Transverse colon (tissue), 4 donors: ENCODE data around the gene ZNF672. TPM values are rescaled to one million over a fixed set of nuclear protein-coding genes. Genes with fewer than 3 reads are reported as not detected.
A peak's percentile ranks its signal among the peaks of the same experiment; 100 is the strongest.

Experiments used
- DNase-seq: peaks from one replicate; pipeline ENCODE4 v3.0.0-alpha.2; 2019
- H3K27ac ChIP-seq, 4 donors: fragments of 200-600 bp; sonication (generic); 2 replicates each; pipeline ENCODE4 v1.5.1; 2016 to 2018; ENCODE audit warnings: inconsistent platforms in 4 of 4
- H3K27me3 ChIP-seq: fragments of 200-600 bp; sonication (generic); 2 replicates; pipeline ENCODE4 v1.5.1; 2017; ENCODE audit warnings: inconsistent platforms
- H3K36me3 ChIP-seq, 4 donors: fragments of 200-600 bp; sonication (generic); 2 replicates each; pipeline ENCODE4 v1.5.1; 2017 to 2019; ENCODE audit warnings: inconsistent platforms in 4 of 4
- H3K4me1 ChIP-seq, 4 donors: fragments of 200-600 bp; sonication (generic); 2 replicates each; pipeline ENCODE4 v1.5.1; 2017 to 2020; ENCODE audit warnings: inconsistent platforms in 4 of 4
- H3K4me3 ChIP-seq, 4 donors: fragments of 200-600 bp; sonication (generic); 1 replicate in 1 of 4; 2 replicates in 3 of 4; pipeline versions ENCODE4 v1.5.1 to v1.6.1; 2017 to 2019; ENCODE audit warnings: inconsistent platforms in 4 of 4
- H3K9me3 ChIP-seq, 2 donors: fragments of 200-600 bp; sonication (generic); 2 replicates each; pipeline ENCODE4 v1.5.1; 2017 to 2019; ENCODE audit warnings: inconsistent platforms in 2 of 2
- CTCF ChIP-seq, 5 experiments: fragments of 200-600 bp in 3 of 5; fragments of 450-650 bp in 2 of 5; sonication (generic) in 3 of 5; IDR thresholded peaks; 1 replicate in 2 of 5; 2 replicates in 3 of 5; pipeline ENCODE4 v1.5.1; 2016 to 2017; ENCODE audit warnings: antibody characterized with exemption in 5 of 5, inconsistent platforms in 3 of 5, mild to moderate bottlenecking in 2 of 5, moderate library complexity in 1 of 5
- EP300 ChIP-seq: sonication (generic); formaldehyde crosslinking; IDR thresholded peaks from one replicate; pipeline ENCODE4 v1.6.1; 2017; ENCODE audit warnings: antibody characterized with exemption, low read depth
- POLR2A ChIP-seq: fragments of 450-650 bp; IDR thresholded peaks from one replicate; pipeline ENCODE4 v1.6.1; 2016; ENCODE audit warnings: antibody characterized with exemption, mild to moderate bottlenecking, moderate library complexity
- POLR2AphosphoS5 ChIP-seq, 3 donors: sonication (generic); formaldehyde crosslinking; IDR thresholded peaks; one replicate each; pipeline ENCODE4 v1.6.1; 2016; ENCODE audit warnings: antibody characterized with exemption in 3 of 3
- WGBS, 2 donors: methylation state at CpG; one replicate each; pipeline ENCODE4 v1.1.5; 2018; ENCODE audit warnings: low coverage in 1 of 2; 5-methylcytosine and 5-hydroxymethylcytosine counted together
- in situ Hi-C, 4 donors: fragments of 200-750 bp; cut with MboI; loops; one replicate each; pipeline versions ENCODE4 v1.15.0 to v1.15.1; 2017; ENCODE audit warnings: low sequenced_read_pairs in 3 of 4, low pct_ligation_motif_present in 1 of 4, low pct_unique_long_range_greater_than_20kb in 1 of 4
- intact Hi-C: fragments of 100-400 bp; cut with DNase I; formaldehyde crosslinking; loops from one replicate; pipeline ENCODE4 v1.15.1; 2023; ENCODE audit warnings: low total_unique reads
- total RNA-seq, 4 donors: library from RNA; depleted of rRNA; stranded (reverse); fragments of >200 nt; gene quantifications; one replicate each; pipeline ENCODE4 v1.1.0, GENCODE V29; 2016

The ZNF672 gene
- total RNA-seq, 4 donors from 2014 or later = 34.8 to 53.1 (median 44.7) TPM

- Histone ChIP-seq H3K4me3 (no peak overlapping the region), H3K4me1 (peaks cover 29 to 43% (median 35%) of the 10 kb centered on the region in 4 donors), H3K27ac (no peak overlapping the region), H3K9me3 (no peaks in the 10 kb centered on the region), H3K27me3 (no peaks in the 10 kb centered on the region), H3K36me3 (peaks cover 0 to 25% (median 5%) of the 10 kb centered on the region in 4 donors)
- 84 to 90% methylated on average over 2 to 7 of the region's 7 CpGs for WGBS, 2 donors
- intact Hi-C loops (no loop called here), in situ Hi-C loops (no loop called here)
- DNase-seq = no peak
- TF ChIP-seq POLR2A (no peak), POLR2AphosphoS5 (IDR thresholded peaks at IDR 0.05) (no peak), CTCF (IDR thresholded peaks at IDR 0.05) (no peak), EP300 (no peak)
These were observed 17.9 kb upstream of the ZNF672 start for GRCh38 chr1:248820041-248820585.

GRCh38 chr1:248821101-248821500 lies 16.9 kb upstream of the ZNF672 start:
- in situ Hi-C loops (no loop called here), intact Hi-C loops (no loop called here)
- Histone ChIP-seq H3K9me3 (no peaks in the 10 kb centered on the region), H3K4me3 (no peak overlapping the region), H3K27me3 (no peaks in the 10 kb centered on the region), H3K4me1 (peaks cover 30 to 45% (median 36%) of the 10 kb centered on the region in 4 donors), H3K36me3 (peaks cover 0 to 15% (median 2%) of the 10 kb centered on the region in 4 donors), H3K27ac (no peak overlapping the region)
- DNase-seq = no peak
- TF ChIP-seq EP300 = no peak
- TF ChIP-seq POLR2AphosphoS5 (IDR thresholded peaks at IDR 0.05) = no peak
- TF ChIP-seq POLR2A = no peak
- no peak for TF ChIP-seq CTCF (IDR thresholded peaks at IDR 0.05)
- 81% methylated on average over 3 of the region's 3 CpGs; no CpG with 5 or more reads in 1 of the 2 donors for WGBS, 2 donors

- 90% methylated on average over 7 of the region's 7 CpGs; no CpG with 5 or more reads in 1 of the 2 donors for WGBS, 2 donors
- TF ChIP-seq POLR2A (no peak), EP300 (no peak)
- Histone ChIP-seq H3K27ac (no peak overlapping the region), H3K4me1 (peaks cover 30 to 45% (median 37%) of the 10 kb centered on the region in 4 donors), H3K27me3 (no peaks in the 10 kb centered on the region), H3K4me3 (no peak overlapping the region), H3K36me3 (peaks cover 0 to 9% (median 0%) of the 10 kb centered on the region in 4 donors), H3K9me3 (no peaks in the 10 kb centered on the region)
- no peak for DNase-seq
- in situ Hi-C loops = no loop called here
- intact Hi-C loops = no loop called here
These were observed 16.4 kb upstream of the ZNF672 start for GRCh38 chr1:248821641-248822040.

- intact Hi-C loops (no loop called here), in situ Hi-C loops (no loop called here)
- Histone ChIP-seq H3K27ac (no peak overlapping the region), H3K4me3 (peak overlapping the region in 1 of 4 donors; percentile 4), H3K9me3 (no peaks in the 10 kb centered on the region), H3K27me3 (no peaks in the 10 kb centered on the region), H3K4me1 (peaks cover 36 to 52% (median 42%) of the 10 kb centered on the region in 4 donors), H3K36me3 (peaks cover 0 to 8% (median 0%) of the 10 kb centered on the region in 4 donors)
- 87% methylated on average over 5 to 15 of the region's 15 CpGs for WGBS, 2 donors
- TF ChIP-seq POLR2AphosphoS5 (IDR thresholded peaks at IDR 0.05) (no peak), EP300 (no peak), POLR2A (no peak), CTCF (IDR thresholded peaks at IDR 0.05) (no peak)
- DNase-seq = no peak
These were observed 15.6 kb upstream of the ZNF672 start for GRCh38 chr1:248822148-248823032.
